T1000 (cell line): ENCODE results near the gene CCDC174.

ENCODE experiments used
- DNase-seq: peaks from one replicate; lab custom pipeline; 2025; ENCODE audit warnings: mixed read lengths; lab: John Stamatoyannopoulos, UW

CCDC174 gene

GRCh38 chr3:14625443-14625842 is 26.1 kb upstream of the CCDC174 start:
- DNase-seq: no peak

DNA sequence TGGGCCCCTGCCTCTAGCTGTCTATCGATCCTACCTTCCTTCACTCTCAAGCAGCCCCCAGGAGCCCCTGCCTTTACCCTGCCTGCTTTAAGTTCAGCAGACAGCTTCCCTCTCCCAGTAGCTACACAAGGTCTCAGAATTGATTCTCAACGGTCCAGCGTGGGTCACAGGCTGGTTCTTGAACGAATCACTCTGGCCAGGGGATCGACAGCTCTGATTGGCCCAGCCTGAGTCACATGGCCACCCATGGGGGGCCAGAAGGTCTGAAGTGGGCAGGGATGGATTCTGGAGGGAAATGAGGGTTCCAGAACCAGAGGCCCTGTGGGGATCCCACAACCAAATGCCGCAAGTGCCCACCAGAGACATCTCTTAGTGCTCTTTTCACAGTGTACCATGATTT is 23.7 kb upstream of the CCDC174 start:
- no peak for DNase-seq

- DNase-seq: no peak
Measured at GRCh38 chr3:14628406-14628805, 23.2 kb upstream of the CCDC174 start.

- DNase-seq: no peak
Measured at GRCh38 chr3:14630404-14631100, 21.0 kb upstream of the CCDC174 start.

GRCh38 chr3:14631101-14631497 is 20.5 kb upstream of the CCDC174 start:
- no peak for DNase-seq

- DNase-seq: no peak
Measured at GRCh38 chr3:14631687-14632441, 19.7 kb upstream of the CCDC174 start.

GRCh38 chr3:14632442-14632930 is 19.1 kb upstream of the CCDC174 start:
- no peak for DNase-seq

GRCh38 chr3:14633417-14633816 is 18.1 kb upstream of the CCDC174 start:
- DNase-seq: no peak

DNA sequence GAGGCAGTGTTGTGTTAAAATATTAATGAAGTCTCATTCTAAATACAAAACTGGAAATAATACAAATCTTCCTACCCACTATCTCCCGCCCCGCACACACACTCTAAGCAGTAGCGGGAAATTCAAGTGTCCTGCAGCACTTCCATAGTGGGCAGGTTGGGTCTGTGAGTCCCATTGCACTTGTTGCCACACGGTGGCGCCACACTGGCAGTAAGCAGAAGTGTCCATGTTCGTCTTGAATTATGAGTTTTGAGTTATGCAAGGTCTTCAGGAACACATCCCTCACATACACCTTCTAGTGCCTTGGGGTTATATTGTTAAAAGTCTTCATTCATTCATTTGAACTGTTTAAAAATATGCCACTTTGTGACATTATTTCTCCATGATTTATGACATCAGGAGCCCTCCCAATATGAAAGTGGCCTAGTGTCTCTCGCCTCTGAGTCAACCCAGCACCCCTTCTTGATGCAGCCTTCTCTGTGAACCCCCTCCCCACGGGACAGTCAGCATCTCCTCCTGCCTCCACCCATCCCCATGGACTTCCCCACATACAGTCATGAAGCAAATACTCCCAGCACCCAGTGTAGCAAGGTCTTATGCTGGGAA is 17.6 kb upstream of the CCDC174 start:
- DNase-seq: no peak

- DNase-seq: no peak
Measured at GRCh38 chr3:14634763-14635400, 16.7 kb upstream of the CCDC174 start.

DNA sequence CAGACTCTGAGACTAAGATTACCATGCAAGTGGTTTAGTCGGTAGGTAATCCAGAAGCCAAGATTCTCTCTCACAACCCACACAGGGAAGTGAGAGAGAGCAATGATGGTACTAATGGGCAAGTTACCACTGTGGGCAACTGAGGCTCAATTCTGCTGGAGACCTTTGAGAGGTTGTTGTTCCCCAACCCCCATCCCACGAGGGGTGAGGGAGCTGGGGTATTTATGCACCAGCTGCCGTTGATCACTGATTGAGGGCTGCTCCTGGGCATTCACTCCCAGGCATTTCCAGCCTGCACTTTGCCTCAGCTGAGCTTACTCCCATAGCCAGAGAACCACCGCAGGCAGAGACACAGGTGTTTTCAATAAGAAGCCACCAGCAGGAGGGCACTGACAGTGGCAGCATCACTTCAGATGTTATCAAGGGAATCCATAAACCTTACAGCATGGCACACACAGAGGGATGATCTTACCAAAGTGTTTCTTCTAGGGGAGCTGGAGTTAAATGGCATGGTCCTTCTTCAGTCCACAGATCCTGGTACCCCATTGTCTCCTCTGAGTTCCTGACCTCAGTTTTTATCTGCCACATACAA is 15.0 kb upstream of the CCDC174 start:
- no peak for DNase-seq

DNA sequence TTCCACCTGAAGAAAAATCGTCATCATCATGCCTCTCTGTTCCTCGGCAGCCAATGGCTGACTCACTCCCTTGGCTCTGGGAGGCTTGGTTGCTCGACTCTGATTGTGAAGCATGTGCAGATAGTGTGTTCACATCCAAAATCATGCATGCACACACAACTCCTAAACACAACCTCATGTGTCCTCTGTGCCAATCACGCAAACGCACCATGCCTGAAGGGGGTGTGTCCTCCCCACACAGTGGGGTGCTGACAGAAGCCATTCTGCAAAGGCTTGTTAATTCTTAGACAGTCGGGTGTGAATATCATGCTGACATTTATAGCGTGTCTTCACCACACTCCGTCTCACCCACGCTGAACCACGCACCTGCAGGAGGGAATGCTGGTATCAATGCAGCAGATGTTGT is 11.4 kb upstream of the CCDC174 start:
- DNase-seq: no peak

DNA sequence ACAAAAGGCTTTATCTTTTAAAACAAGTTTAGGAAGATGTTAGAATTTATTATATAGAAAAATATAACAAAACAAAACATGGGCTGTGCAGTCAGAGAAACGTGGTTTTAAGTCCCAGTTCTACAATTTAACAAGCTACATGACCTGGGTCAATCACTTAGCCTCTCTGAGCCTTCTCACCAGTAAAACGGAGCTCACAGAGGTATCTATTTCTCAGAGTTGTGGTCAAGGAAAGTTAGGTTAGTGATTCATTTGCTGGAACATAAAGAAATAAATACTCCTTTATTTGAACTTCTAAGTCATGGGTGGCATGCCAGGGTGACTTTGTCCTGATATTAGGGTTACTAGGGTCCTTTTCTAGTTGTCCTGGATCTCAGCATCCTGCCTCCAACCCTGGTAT is 10.8 kb upstream of the CCDC174 start:
- DNase-seq: no peak

- DNase-seq: no peak
Measured at GRCh38 chr3:14641346-14641745, 10.2 kb upstream of the CCDC174 start.

GRCh38 chr3:14645453-14645852 is 6.1 kb upstream of the CCDC174 start:
- no peak for DNase-seq

DNA sequence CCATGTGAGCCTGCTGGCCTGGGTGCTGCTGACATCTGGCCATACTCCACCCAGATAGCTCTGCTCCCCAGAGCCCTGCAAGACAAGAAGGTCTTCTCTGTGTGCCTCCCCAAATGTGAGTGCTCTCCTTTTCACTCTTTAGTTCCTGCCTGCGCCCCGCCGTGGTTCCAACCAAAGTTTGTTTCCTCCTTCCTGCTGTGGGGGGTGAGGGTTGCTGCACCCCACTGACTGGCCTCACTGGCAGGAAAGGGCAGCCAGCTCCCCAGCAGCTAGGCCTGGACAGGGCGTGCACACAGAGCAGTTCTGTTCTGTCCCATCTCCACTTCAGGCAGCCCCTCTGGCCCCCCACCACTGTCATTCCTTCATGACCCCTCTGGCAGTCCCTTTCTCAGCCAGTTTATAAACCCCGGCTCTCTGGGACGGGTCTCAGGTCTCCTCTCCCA is 5.4 kb upstream of the CCDC174 start:
- no peak for DNase-seq

- DNase-seq: no peak
Measured at GRCh38 chr3:14646589-14647413, 4.8 kb upstream of the CCDC174 start.

GRCh38 chr3:14647976-14648955 is 3.3 kb upstream of the CCDC174 start:
- DNase-seq: no peak

- no peak for DNase-seq
Measured at GRCh38 chr3:14649466-14649865, 2.1 kb upstream of the CCDC174 start.

- no peak for DNase-seq
Measured at GRCh38 chr3:14650193-14650592, 1.4 kb upstream of the CCDC174 start.
